ENCODE data around the gene LRRIQ4. TPM values are rescaled to one million over a fixed set of nuclear protein-coding genes. Genes with fewer than 3 reads are reported as not detected.

LRRIQ4 gene
- total RNA-seq, result under 1 TPM in 2 of 4 donors, not detected in 2; 0.22 to 0.38 TPM

DNA sequence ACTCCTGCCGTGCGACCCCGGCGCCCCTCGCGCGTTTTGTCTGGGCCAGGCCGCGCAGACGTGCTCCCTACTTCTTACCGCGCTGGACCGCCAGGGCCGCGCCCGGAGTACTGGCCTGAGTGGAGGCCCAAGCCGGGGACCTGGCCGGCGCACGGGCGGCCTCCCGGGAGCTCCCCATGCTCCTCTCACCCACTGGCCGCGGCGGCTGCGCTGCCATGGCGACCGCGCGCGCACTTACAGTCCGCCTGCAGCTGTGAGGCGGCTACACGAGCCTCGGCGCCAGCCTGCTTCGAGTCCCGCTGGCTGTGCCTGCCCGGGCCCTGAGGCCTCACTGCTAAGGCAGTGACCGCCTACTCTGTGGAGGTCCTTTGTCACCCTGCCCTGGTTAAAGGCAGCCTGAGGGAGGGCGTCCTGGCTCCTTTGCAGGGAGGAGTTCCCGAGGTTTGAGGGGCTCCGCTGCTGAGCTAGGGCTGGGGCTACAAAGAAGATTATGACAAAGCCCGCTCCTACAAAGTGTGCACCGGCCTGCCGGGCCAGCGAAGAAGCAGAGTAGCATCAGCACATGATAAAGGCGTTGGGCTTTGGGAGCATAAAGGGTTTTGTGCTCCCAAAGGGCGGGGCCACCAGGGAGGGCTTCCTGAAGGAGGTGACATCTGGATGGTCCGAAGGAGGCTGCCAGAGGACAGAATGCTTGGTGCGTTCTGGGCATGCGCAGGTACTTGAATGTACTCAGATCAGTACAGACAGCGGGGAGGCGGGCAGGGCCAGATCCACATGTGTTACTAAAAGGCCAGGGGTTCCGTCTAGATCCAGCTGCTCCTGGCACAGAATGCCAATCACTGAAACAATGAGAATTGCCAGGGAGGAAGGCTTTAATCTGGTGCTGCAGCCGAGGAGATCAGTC, at the start of gene LRRIQ4, which contains the start of gene LRRC34:
Gene LRRIQ4 (plus strand): TSS at position 539 of the 904 bp plus-strand sequence. CDS start 9,052 bp downstream, outside the sequence.
Gene LRRC34 (minus strand): TSS at position 573 of the 904 bp plus-strand sequence. CDS start 356 bp downstream, at position 217.
- TF ChIP-seq CTCF (IDR thresholded peaks at IDR 0.05; ENCODE audit: low read depth), result no peak

GRCh38 chr3:169764312-169764881, 48.3 kb upstream of the LRRIQ4 start:
- TF ChIP-seq CTCF (IDR thresholded peaks at IDR 0.05; ENCODE audit: low read depth), result no peak

- no peak for TF ChIP-seq CTCF (IDR thresholded peaks at IDR 0.05; ENCODE audit: low read depth)
These were observed 47.6 kb upstream of the LRRIQ4 start, which contains the start of gene TERC for GRCh38 chr3:169764882-169765612. TERC (minus strand) TSS chr3:169765060.

DNA sequence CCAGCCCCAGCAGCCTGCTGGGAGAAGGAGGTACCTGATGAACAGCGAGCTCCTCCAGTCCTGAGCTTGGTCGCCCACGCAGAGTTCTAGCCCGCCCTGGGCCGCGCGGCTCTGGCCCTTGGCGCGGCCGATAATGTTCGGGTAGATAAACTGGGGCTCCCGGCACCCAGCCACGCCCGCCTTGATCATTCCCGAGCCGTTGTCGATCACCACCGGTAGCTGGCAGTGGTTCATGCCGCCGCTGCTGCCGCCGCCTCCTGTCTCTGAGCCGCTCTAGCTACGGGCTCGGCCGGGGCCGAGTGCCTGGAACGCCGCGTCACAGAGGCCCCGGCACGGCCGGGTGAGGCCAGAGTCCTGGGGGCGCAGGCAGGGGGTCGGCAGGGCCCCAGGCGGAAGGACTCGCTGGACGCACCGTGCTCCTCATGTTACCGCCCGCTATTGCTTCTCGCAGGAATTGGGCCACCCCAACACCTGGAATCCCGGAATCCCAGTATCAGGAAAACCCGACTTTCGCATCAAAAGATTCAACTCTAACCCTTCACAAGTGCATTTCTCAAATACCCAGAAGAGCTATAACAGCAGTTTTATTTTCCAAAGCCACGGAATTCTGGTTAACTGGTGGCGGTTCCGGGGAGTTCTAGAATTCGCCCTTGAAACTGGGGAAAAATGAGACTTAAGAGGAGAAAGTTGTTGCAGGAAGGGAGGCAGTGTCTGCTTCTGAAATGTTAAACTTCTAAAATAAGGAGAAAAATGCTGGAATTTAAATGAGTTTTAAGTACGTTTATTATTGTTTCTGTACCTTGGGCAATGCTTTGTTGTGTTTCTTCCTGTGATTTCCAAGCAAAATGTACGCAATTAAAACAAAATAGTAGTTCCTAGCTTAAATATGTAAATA, 43.1 kb upstream of the LRRIQ4 start, which contains the start of gene ACTRT3:
Gene ACTRT3 (minus strand): TSS at position 275 of the 895 bp plus-strand sequence. CDS start 41 bp downstream, at position 234.
- TF ChIP-seq CTCF (IDR thresholded peaks at IDR 0.05; ENCODE audit: low read depth), result no peak

- no peak for TF ChIP-seq CTCF (IDR thresholded peaks at IDR 0.05; ENCODE audit: low read depth)
These were observed 41.0 kb upstream of the LRRIQ4 start for GRCh38 chr3:169771497-169772304.
